ENCODE results near the gene ATP6V0C.

Gene ATP6V0C

GRCh38 chr16:2482249-2482648, 31.5 kb upstream of the ATP6V0C start:
- no peak overlapping the region for H3K4me3 ChIP-seq (ENCODE audit: low read length)
- TF ChIP-seq CTCF (IDR thresholded peaks at IDR 0.05; ENCODE audit: low read depth, low read length, poor library complexity, severe bottlenecking) (no peak), EZH2phosphoT487 (IDR thresholded peaks at IDR 0.05; ENCODE audit: borderline replicate concordance, low read length) (no peak)
- no peaks in the 10 kb centered on the region for H3K9me3 ChIP-seq (ENCODE audit: control insufficient read depth, insufficient read depth, low read length)
- H3K79me2 ChIP-seq (ENCODE audit: control insufficient read depth, low read length), result peaks cover 73% of the 10 kb centered on the region
- peaks cover 12% of the 10 kb centered on the region for H3K4me1 ChIP-seq (ENCODE audit: control insufficient read depth, low read length)
- H4K20me1 ChIP-seq (ENCODE audit: control insufficient read depth, insufficient read depth, low read depth, low read length), result peaks cover 10% of the 10 kb centered on the region; the same call in 1 of the 2 replicates
- H3K9me2 ChIP-seq (replicated peaks; ENCODE audit: control insufficient read depth, low read length), result no peaks in the 10 kb centered on the region
- no peaks in the 10 kb centered on the region for H3K27me3 ChIP-seq (ENCODE audit: control insufficient read depth, low read length)
- H3K4me2 ChIP-seq (ENCODE audit: low read length), result no peak overlapping the region
- H3K36me3 ChIP-seq (ENCODE audit: control insufficient read depth, low read length), result peaks cover 13% of the 10 kb centered on the region; the same call in 1 of the 2 replicates
- H3K27ac ChIP-seq (ENCODE audit: low read depth, low read length), result no peak overlapping the region
- no peaks in the 10 kb centered on the region for H3F3A ChIP-seq (ENCODE audit: control insufficient read depth, insufficient read depth)

- no peak overlapping the region for H3K27ac ChIP-seq (ENCODE audit: low read depth, low read length)
- H3K4me3 ChIP-seq (ENCODE audit: low read length), result no peak overlapping the region
- TF ChIP-seq CTCF (IDR thresholded peaks at IDR 0.05; ENCODE audit: low read depth, low read length, poor library complexity, severe bottlenecking) (no peak), EZH2phosphoT487 (IDR thresholded peaks at IDR 0.05; ENCODE audit: borderline replicate concordance, low read length) (no peak)
- peaks cover 73% of the 10 kb centered on the region for H3K79me2 ChIP-seq (ENCODE audit: control insufficient read depth, low read length)
- H3K4me1 ChIP-seq (ENCODE audit: control insufficient read depth, low read length), result peaks cover 14% of the 10 kb centered on the region
- peaks cover 9% of the 10 kb centered on the region; the same call in 1 of the 2 replicates for H3K36me3 ChIP-seq (ENCODE audit: control insufficient read depth, low read length)
- H3F3A ChIP-seq (ENCODE audit: control insufficient read depth, insufficient read depth), result no peaks in the 10 kb centered on the region
- peaks cover 12% of the 10 kb centered on the region; the same call in 1 of the 2 replicates for H4K20me1 ChIP-seq (ENCODE audit: control insufficient read depth, insufficient read depth, low read depth, low read length)
- no peaks in the 10 kb centered on the region for H3K27me3 ChIP-seq (ENCODE audit: control insufficient read depth, low read length)
- H3K9me3 ChIP-seq (ENCODE audit: control insufficient read depth, insufficient read depth, low read length), result no peaks in the 10 kb centered on the region
- H3K9me2 ChIP-seq (replicated peaks; ENCODE audit: control insufficient read depth, low read length), result no peaks in the 10 kb centered on the region
- no peak overlapping the region for H3K4me2 ChIP-seq (ENCODE audit: low read length)
These were observed 30.8 kb upstream of the ATP6V0C start for GRCh38 chr16:2482708-2483534.

- H3K27ac ChIP-seq (ENCODE audit: low read depth, low read length), result no peak overlapping the region
- H3K79me2 ChIP-seq (ENCODE audit: control insufficient read depth, low read length), result peaks cover 64% of the 10 kb centered on the region
- H3K4me1 ChIP-seq (ENCODE audit: control insufficient read depth, low read length), result peaks cover 14% of the 10 kb centered on the region
- H3K4me3 ChIP-seq (ENCODE audit: low read length), result no peak overlapping the region
- H3K9me3 ChIP-seq (ENCODE audit: control insufficient read depth, insufficient read depth, low read length), result no peaks in the 10 kb centered on the region
- no peaks in the 10 kb centered on the region for H3F3A ChIP-seq (ENCODE audit: control insufficient read depth, insufficient read depth)
- no peak for TF ChIP-seq CTCF (IDR thresholded peaks at IDR 0.05; ENCODE audit: low read depth, low read length, poor library complexity, severe bottlenecking)
- no peak for TF ChIP-seq EZH2phosphoT487 (IDR thresholded peaks at IDR 0.05; ENCODE audit: borderline replicate concordance, low read length)
- no peaks in the 10 kb centered on the region for H3K9me2 ChIP-seq (replicated peaks; ENCODE audit: control insufficient read depth, low read length)
- no peaks in the 10 kb centered on the region for H3K27me3 ChIP-seq (ENCODE audit: control insufficient read depth, low read length)
- 0 out of 2 replicates have a peak, but pooled peaks cover 6% of the 10 kb centered on the region for H4K20me1 ChIP-seq (ENCODE audit: control insufficient read depth, insufficient read depth, low read depth, low read length)
- no peak overlapping the region for H3K4me2 ChIP-seq (ENCODE audit: low read length)
- peaks cover 9% of the 10 kb centered on the region; the same call in 1 of the 2 replicates for H3K36me3 ChIP-seq (ENCODE audit: control insufficient read depth, low read length)
These were observed 29.5 kb upstream of the ATP6V0C start for GRCh38 chr16:2483939-2484897.

Data from DOHH2 (cell line).